Neural crest cell (in vitro differentiated cells): Measurements from ENCODE around the gene IQCE. TPM values are rescaled to one million over a fixed set of nuclear protein-coding genes. Genes with fewer than 3 reads are reported as not detected.
A peak's percentile ranks its signal among the peaks of the same experiment; 100 is the strongest.

ENCODE experiments used
- DNase-seq: peaks from one replicate; pipeline ENCODE4 v3.0.0; 2021; ENCODE audit warnings: low read depth, mixed read lengths, low spot score
- H3K27ac Mint-ChIP-seq: one replicate; pipeline ENCODE4 v1.8.0; 2021; ENCODE audit warnings: mild to moderate bottlenecking, mixed read lengths; ENCODE audit not compliant: unreplicated experiment
- H3K27me3 Mint-ChIP-seq: 2 replicates; pipeline ENCODE4 v1.8.0; 2021; ENCODE audit warnings: low read depth, mild to moderate bottlenecking, mixed read lengths
- H3K36me3 Mint-ChIP-seq: 2 replicates; pipeline ENCODE4 v1.8.0; 2021; ENCODE audit warnings: low read depth, mild to moderate bottlenecking, mixed read lengths
- H3K4me1 Mint-ChIP-seq: 2 replicates; pipeline ENCODE4 v1.8.0; 2021; ENCODE audit warnings: mixed read lengths
- H3K4me3 Mint-ChIP-seq: one replicate; pipeline ENCODE4 v1.8.0; 2021; ENCODE audit warnings: mild to moderate bottlenecking, mixed read lengths
- H3K9me3 Mint-ChIP-seq: 2 replicates; pipeline ENCODE4 v1.8.0; 2021; ENCODE audit warnings: mixed read lengths
- total RNA-seq: library from RNA; stranded (reverse); gene quantifications from 2 replicates; pipeline ENCODE4 v1.2.1, GENCODE V29; 2021
- TF ChIP-seq, protein P1 (sequence below): fragments of 200-600 bp; sonication (generic); conservative IDR thresholded peaks from 2 replicates; pipeline ENCODE4 v1.5.0; 2021; ENCODE audit warnings: antibody characterized with exemption, mild to moderate bottlenecking

The IQCE gene
- total RNA-seq, 1 donor from 2014 or later: 22.4 TPM

- no peaks in the 10 kb centered on the region for H3K36me3 Mint-ChIP-seq
- peak overlapping the region; percentile 39 for H3K4me3 Mint-ChIP-seq
- TF ChIP-seq, protein P1, sequence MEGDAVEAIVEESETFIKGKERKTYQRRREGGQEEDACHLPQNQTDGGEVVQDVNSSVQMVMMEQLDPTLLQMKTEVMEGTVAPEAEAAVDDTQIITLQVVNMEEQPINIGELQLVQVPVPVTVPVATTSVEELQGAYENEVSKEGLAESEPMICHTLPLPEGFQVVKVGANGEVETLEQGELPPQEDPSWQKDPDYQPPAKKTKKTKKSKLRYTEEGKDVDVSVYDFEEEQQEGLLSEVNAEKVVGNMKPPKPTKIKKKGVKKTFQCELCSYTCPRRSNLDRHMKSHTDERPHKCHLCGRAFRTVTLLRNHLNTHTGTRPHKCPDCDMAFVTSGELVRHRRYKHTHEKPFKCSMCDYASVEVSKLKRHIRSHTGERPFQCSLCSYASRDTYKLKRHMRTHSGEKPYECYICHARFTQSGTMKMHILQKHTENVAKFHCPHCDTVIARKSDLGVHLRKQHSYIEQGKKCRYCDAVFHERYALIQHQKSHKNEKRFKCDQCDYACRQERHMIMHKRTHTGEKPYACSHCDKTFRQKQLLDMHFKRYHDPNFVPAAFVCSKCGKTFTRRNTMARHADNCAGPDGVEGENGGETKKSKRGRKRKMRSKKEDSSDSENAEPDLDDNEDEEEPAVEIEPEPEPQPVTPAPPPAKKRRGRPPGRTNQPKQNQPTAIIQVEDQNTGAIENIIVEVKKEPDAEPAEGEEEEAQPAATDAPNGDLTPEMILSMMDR: no peak
- no peak overlapping the region for H3K27ac Mint-ChIP-seq
- H3K9me3 Mint-ChIP-seq: no peaks in the 10 kb centered on the region
- no peak for DNase-seq
- peaks cover 33% of the 10 kb centered on the region for H3K4me1 Mint-ChIP-seq
- H3K27me3 Mint-ChIP-seq: no peaks in the 10 kb centered on the region
These were observed 76.4 kb downstream of the IQCE start for GRCh38 chr7:2635148-2635668.

GRCh38 chr7:2635810-2636701 is 77.3 kb downstream of the IQCE start:
- no peaks in the 10 kb centered on the region for H3K27me3 Mint-ChIP-seq
- no peak for DNase-seq
- no peaks in the 10 kb centered on the region for H3K9me3 Mint-ChIP-seq
- no peaks in the 10 kb centered on the region for H3K36me3 Mint-ChIP-seq
- TF ChIP-seq, protein P1: no peak
- peaks cover 35% of the 10 kb centered on the region for H3K4me1 Mint-ChIP-seq
- H3K27ac Mint-ChIP-seq: no peak overlapping the region
- peak overlapping the region; percentile 39 for H3K4me3 Mint-ChIP-seq

GRCh38 chr7:2637066-2637471 is 78.3 kb downstream of the IQCE start:
- DNase-seq: no peak
- Mint-ChIP-seq H3K36me3 (no peaks in the 10 kb centered on the region), H3K27ac (no peak overlapping the region), H3K9me3 (no peaks in the 10 kb centered on the region), H3K27me3 (no peaks in the 10 kb centered on the region), H3K4me3 (peak overlapping the region; percentile 39), H3K4me1 (peaks cover 36% of the 10 kb centered on the region)
- TF ChIP-seq, protein P1: no peak

DNA sequence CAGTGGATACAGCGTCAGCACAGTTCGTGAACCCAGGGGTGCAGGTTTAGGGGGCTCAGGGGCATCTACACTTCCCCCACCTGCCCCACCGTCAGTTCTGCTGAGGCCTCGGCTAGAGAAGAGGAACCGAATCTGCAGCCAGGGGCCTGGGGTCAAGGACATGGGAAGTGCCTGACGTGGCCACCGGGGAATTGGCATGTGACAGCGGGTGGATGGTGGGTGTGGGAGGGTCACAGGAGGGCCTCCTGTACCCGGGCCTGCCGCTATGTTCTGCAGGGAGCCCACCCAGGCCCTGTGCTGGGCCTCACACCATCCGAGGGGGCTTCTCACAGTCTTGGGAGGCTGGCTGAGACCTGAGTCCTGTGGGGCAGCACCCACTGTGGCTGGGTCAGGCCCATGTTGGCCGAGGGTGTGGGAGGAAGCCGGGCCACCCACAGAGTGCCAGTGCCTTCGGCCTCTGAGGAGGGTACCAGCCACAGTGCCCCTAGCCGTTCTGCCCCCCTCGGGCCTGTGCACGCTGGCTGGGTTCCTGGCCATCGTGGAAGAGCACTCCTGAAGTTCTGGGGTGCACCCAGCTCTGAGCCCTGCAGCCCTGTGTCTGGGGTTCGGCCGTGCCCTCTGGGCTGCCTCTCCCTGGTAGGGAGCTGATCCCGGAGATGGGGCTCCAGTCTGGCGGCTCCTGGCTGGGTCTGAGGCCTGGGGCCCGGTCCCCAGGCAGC is 78.9 kb downstream of the IQCE start:
- TF ChIP-seq, protein P1: no peak
- peaks cover 36% of the 10 kb centered on the region for H3K4me1 Mint-ChIP-seq
- no peak for DNase-seq
- H3K27ac Mint-ChIP-seq: no peak overlapping the region
- H3K4me3 Mint-ChIP-seq: no peak overlapping the region
- no peaks in the 10 kb centered on the region for H3K36me3 Mint-ChIP-seq
- no peaks in the 10 kb centered on the region for H3K9me3 Mint-ChIP-seq
- H3K27me3 Mint-ChIP-seq: no peaks in the 10 kb centered on the region

DNA sequence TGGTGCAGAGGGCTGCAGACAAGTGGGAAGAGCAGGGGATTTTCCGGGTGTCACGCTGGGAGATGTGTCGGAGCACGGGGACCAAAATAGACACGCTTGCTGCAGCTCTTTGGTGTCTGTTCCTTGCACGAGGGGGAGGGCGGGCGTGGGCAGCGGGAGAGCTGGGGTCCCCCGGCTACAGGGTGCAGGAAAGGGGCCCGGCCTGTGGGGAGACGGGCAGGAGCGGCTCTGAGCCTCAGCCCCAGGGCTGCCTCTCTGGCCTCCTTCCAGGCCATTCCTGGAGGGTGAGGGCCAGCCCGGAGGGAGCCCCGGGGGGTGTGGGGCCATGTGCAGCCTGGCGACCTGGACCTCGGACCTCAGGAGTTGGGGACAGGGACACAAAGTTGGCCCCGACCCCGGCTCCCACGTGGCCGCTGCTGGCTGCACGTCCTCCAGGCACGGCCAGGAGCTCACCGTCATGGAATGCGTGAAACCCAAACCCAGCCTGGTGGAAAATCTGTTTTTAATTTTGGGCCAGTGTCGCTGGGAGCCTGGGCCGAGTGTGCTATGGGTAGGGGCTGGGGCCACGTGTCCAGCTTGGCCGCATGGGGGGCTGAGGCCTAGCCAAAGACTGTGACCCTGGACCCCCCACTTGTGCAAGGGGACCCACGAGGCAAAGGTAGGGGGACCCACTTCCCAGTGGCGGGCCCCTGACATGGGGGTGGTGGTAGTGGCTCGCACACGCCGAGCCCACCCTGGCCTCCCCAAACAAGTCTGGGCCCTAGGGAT is 79.6 kb downstream of the IQCE start:
- Mint-ChIP-seq H3K27ac (no peak overlapping the region), H3K4me3 (no peak overlapping the region), H3K9me3 (no peaks in the 10 kb centered on the region), H3K36me3 (no peaks in the 10 kb centered on the region), H3K4me1 (peaks cover 32% of the 10 kb centered on the region), H3K27me3 (no peaks in the 10 kb centered on the region)
- TF ChIP-seq, protein P1: no peak
- no peak for DNase-seq
